Hair follicle dermal papilla cell (primary cell): Measurements from ENCODE around the gene SCYGR4. TPM values are rescaled to one million over a fixed set of nuclear protein-coding genes. Genes with fewer than 3 reads are reported as not detected.

Experiments used
- total RNA-seq: library from RNA; depleted of rRNA; stranded (reverse); fragments of >200 nt; gene quantifications from 2 replicates; pipeline ENCODE4 v1.2.3, GENCODE V29; 2012

The SCYGR4 gene, protein sequence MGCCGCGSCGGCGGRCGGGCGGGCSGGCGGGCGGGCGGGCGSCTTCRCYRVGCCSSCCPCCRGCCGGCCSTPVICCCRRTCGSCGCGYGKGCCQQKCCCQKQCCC
- total RNA-seq, result not detected in 2 replicates

DNA sequence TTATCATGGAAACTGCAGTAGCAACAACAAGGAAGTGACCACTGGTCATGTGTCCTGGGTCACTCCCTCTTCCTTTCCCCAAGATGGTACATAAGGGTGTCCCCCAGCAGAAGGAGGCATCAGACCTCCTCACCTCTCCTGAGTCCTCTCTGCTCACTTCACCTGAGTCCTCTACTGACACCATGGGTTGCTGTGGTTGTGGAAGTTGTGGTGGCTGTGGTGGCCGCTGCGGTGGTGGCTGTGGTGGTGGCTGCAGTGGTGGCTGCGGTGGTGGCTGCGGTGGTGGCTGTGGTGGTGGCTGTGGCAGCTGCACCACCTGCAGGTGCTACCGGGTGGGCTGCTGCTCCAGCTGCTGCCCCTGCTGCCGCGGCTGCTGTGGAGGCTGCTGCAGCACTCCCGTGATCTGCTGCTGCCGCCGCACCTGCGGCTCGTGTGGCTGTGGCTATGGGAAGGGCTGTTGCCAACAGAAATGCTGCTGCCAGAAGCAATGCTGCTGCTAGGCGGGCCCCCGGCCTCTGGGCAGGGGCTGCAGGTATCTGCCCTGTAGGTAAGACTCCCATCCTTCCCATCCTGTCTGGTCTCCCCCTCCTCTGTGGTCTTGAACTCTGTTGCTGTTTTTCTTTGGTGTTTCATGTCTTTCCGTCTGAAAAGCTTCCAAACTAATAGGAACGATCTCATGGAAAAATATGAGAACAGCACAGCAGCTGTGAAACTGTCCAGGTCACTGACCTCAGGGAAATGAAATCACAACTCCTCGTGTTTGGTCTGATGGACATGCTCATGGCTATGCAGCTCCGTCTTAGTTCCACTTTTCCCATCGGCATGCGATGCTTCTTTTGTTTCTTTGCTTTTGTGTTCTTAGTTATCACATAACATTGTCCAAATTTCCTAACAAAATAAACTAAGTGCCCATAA is at the start of gene SCYGR4:
Gene SCYGR4, plus strand, starts transcription at position 183 of the 915 bp plus-strand sequence. Its CDS starts 0 bp downstream, at position 183.

GRCh38 chr2:227598835-227599503 is 18.3 kb upstream of the SCYGR4 start, which contains the start of gene SCYGR2:
SCYGR2 (plus strand) TSS chr2:227598893; CDS start chr2:227598893, 0 bp downstream.

GRCh38 chr2:227614740-227615139 is 2.6 kb upstream of the SCYGR4 start, which contains the start of gene SCYGR3:
SCYGR3 (minus strand) TSS chr2:227614840; CDS start chr2:227614840, 0 bp downstream.

DNA sequence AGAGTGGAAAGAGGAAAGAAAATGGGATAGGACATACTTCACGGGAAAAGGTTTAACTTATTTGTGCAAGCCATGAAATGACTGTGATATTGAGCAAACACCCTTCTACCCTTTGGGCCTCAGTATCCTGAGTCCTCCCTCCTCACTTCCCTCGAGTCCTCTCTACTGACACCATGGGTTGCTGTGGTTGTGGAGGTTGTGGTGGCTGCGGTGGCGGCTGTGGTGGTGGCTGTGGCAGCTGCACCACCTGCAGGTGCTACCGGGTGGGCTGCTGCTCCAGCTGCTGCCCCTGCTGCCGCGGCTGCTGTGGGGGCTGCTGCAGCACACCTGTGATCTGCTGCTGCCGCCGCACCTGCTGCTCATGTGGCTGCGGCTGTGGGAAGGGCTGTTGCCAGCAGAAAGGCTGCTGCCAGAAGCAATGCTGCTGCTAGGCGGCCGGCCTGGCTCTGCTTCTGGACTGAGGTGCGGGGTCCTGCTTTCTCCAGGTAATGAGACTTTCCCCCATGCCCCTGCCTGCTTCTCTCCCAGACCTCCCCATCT is 49.4 kb downstream of the SCYGR4 start, which contains the start of gene SCYGR5:
Gene SCYGR5, plus strand, starts transcription at position 174 of the 540 bp plus-strand sequence. Its CDS starts 0 bp downstream, at position 174.

Other genes starting within 250 kb of the SCYGR4 start
- under 0.01 and 1.5 TPM in 2 replicates for gene TM4SF20, start 238.2 kb upstream of the SCYGR4 start, total RNA-seq
- gene SCYGR1, start 229.5 kb upstream of the SCYGR4 start, total RNA-seq, result not detected in 2 replicates
- gene AGFG1, start 145.3 kb upstream of the SCYGR4 start, total RNA-seq, result 62.7 and 69.9 TPM in 2 replicates
- gene SCYGR2, start 18.6 kb upstream of the SCYGR4 start, total RNA-seq, result not detected in 2 replicates
- gene SCYGR3, start 2.7 kb upstream of the SCYGR4 start, total RNA-seq, result not detected in 2 replicates
- gene SCYGR5, start 49.3 kb downstream of the SCYGR4 start, total RNA-seq, result not detected in 2 replicates
- gene SLC19A3, start 100.5 kb downstream of the SCYGR4 start, total RNA-seq, result not detected in 2 replicates
- not detected in 2 replicates for gene SCYGR6, start 107.3 kb downstream of the SCYGR4 start, total RNA-seq
- not detected in 2 replicates for gene SCYGR7, start 110.8 kb downstream of the SCYGR4 start, total RNA-seq
- gene SCYGR8, start 128.4 kb downstream of the SCYGR4 start, total RNA-seq, result not detected in 2 replicates
- not detected in 2 replicates for gene CCL20, start 196.3 kb downstream of the SCYGR4 start, total RNA-seq